ENCODE results near the gene AQP6.

AQP6 gene

GRCh38 chr12:49951411-49952240 lies 21.1 kb upstream of the AQP6 start:
- no peak overlapping the region for H3K4me3 ChIP-seq (ENCODE audit: control insufficient read depth, low read depth, low read length)
- TF ChIP-seq, protein P1, sequence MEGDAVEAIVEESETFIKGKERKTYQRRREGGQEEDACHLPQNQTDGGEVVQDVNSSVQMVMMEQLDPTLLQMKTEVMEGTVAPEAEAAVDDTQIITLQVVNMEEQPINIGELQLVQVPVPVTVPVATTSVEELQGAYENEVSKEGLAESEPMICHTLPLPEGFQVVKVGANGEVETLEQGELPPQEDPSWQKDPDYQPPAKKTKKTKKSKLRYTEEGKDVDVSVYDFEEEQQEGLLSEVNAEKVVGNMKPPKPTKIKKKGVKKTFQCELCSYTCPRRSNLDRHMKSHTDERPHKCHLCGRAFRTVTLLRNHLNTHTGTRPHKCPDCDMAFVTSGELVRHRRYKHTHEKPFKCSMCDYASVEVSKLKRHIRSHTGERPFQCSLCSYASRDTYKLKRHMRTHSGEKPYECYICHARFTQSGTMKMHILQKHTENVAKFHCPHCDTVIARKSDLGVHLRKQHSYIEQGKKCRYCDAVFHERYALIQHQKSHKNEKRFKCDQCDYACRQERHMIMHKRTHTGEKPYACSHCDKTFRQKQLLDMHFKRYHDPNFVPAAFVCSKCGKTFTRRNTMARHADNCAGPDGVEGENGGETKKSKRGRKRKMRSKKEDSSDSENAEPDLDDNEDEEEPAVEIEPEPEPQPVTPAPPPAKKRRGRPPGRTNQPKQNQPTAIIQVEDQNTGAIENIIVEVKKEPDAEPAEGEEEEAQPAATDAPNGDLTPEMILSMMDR (conservative IDR thresholded peaks at IDR 0.05; ENCODE audit: control insufficient read depth, insufficient read depth, low read depth, low read length), result no peak
- DNase-seq (ENCODE audit: low read depth), result no peak

- TF ChIP-seq, protein P1 (conservative IDR thresholded peaks at IDR 0.05; ENCODE audit: control insufficient read depth, insufficient read depth, low read depth, low read length), result no peak
- DNase-seq (ENCODE audit: low read depth), result no peak
- no peak overlapping the region for H3K4me3 ChIP-seq (ENCODE audit: control insufficient read depth, low read depth, low read length)
Observed at GRCh38 chr12:49952391-49953055, 20.2 kb upstream of the AQP6 start.

DNA sequence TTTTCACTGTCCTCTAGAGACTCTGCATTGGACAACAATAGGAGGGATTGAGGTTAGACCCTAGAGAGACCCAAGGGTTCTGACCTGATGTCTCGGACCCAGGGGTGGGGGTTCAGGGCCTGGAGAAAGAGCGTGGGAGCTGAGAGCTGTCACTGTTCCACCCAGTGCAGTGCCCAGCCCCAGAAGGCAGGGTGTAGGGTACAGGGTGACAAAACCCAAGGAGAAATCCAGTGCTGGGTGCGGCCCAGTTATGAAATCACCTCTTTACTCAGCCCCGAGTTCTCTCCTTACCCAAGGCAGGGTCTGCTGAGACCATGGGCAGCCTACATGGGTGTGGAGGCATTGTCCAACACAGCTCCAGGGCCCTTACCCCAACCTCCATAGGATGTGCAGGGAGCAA lies 19.6 kb upstream of the AQP6 start:
- H3K4me3 ChIP-seq (ENCODE audit: control insufficient read depth, low read depth, low read length), result no peak overlapping the region
- TF ChIP-seq, protein P1 (conservative IDR thresholded peaks at IDR 0.05; ENCODE audit: control insufficient read depth, insufficient read depth, low read depth, low read length), result no peak
- no peak for DNase-seq (ENCODE audit: low read depth)

- TF ChIP-seq, protein P1 (conservative IDR thresholded peaks at IDR 0.05; ENCODE audit: control insufficient read depth, insufficient read depth, low read depth, low read length), result no peak
- no peak for DNase-seq (ENCODE audit: low read depth)
- no peak overlapping the region for H3K4me3 ChIP-seq (ENCODE audit: control insufficient read depth, low read depth, low read length)
Observed at GRCh38 chr12:49953961-49954846, 18.5 kb upstream of the AQP6 start.

- H3K4me3 ChIP-seq (ENCODE audit: control insufficient read depth, low read depth, low read length), result no peak overlapping the region
- TF ChIP-seq, protein P1 (conservative IDR thresholded peaks at IDR 0.05; ENCODE audit: control insufficient read depth, insufficient read depth, low read depth, low read length), result no peak
- DNase-seq (ENCODE audit: low read depth), result no peak
Observed at GRCh38 chr12:49954863-49955830, 17.6 kb upstream of the AQP6 start.
